DMS114 treated with DMSO at 0.1 percent for 48 hours (cell line): Measurements from ENCODE around the gene F11.
A peak's percentile ranks its signal among the peaks of the same experiment; 100 is the strongest.
"Not testable (repeated sequence)": the region's sequence is repeated elsewhere in the genome, so short reads cannot be mapped to it uniquely, and the experiment has no call there.

Experiments
- DNase-seq: peaks from one replicate; lab custom pipeline; 2025; ENCODE audit not compliant: unreplicated experiment; lab: John Stamatoyannopoulos, UW

The F11 gene

DNA sequence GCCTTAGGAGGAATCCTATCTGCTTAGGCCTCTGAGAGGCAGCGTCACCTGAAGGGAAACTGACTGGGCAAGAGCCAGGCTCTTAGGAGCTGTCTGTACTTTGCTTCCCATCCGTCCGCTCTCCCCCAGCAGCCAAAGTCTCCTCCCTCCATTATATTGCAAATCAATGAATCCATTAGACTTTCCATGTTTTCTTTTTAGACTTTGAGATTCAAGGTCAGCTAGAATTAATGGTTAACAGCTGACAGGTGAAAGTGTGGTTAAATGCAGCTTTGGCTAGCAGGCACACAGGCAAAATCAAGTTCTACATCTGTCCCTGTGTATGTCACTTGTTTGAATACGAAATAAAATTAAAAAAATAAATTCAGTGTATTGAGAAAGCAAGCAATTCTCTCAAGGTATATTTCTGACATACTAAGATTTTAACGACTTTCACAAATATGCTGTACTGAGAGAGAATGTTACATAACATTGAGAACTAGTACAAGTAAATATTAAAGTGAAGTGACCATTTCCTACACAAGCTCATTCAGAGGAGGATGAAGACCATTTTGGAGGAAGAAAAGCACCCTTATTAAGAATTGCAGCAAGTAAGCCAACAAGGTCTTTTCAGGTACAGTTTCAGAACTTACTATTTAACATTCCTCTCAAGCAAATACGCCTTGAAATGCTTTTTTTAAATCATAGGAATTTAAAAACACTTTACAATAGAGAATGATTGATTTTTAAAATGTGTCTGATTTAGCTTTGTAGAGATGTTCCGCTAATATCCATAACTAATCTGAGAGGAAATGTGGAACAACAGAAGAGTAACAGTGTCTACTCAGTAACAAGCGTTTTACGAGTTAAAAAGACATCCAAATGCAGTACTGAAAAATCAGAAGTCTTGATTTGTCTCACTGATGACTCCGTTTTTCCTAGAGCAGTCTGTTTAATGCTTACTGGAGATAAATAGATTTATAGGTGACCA, at the start of gene F11:
Gene F11, plus strand, starts transcription at position 507 of the 970 bp plus-strand sequence. CDS start 948 bp downstream, outside the sequence.
- no peak for DNase-seq

DNA sequence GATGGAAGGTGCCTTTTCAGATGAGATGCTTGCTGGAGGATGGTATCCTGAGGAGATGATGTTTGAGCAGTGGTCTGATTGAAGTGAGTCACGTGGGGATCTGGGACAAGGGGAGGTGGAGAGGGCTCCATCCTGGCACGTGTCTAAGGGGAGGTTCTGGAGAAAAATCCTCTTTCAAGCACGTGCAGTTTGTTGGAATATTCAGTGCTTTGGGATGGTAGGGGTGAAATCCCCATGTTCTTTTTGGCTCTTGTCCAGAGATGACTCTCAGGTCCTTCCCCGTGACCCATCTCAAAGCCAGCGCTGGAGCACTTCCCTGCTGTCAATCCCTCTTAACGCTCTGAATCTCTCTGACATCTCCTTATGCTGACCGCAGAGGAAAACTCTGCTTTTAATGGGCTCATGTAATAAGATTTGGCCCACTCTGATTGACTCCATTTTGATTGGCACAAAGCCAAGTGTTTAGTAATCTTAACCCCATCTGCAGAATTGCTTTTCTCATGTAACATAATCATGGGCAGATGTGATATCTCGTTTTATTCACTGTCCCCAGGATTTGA, 49.4 kb upstream of the F11 start:
- DNase-seq, result no peak

DNA sequence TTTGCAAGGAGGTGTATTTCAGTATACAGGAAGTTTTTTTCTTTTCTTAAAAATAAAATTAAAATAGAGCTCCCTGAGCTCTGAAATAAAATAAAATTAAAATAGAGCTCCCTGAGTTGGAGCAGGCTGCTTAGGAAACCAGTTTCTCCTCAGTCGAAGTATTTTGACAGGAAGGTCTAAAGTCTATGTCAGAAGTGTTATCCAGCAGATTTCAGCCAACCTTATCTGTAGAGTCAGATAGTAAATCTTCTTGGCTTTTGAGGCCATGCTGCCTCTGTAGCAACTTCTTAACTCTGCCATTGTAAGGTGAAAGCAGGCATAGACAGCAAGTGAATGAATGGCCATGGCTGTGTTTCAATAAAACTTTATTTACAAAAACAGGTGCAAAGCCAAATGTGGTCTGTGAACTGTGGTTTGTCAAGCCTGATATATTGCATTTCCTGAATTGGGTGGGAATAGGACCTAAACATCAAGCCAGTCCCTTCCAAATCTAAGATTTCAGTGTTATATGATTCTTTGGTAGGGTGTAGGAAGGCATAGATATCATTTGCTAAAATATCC, 48.2 kb upstream of the F11 start:
- no peak for DNase-seq

DNA sequence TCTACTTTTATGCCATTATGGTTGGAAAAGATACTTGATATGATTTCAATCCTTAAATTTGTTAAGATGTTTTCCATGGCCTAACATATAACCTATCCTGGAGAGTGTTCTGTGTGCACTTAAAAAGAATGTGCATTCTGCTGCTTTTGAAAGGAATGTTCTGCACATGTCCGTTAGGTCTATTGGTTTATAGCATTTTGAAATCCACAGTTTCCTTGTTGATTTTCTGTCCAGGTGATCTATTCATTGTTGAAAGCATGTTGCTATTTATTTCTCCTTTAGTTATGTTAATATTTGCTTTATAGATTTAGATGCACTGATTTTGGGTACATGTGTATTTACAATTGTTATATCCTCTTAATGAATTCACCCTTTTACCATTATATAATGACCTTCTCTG, 44.4 kb upstream of the F11 start:
- DNase-seq, result no peak

DNA sequence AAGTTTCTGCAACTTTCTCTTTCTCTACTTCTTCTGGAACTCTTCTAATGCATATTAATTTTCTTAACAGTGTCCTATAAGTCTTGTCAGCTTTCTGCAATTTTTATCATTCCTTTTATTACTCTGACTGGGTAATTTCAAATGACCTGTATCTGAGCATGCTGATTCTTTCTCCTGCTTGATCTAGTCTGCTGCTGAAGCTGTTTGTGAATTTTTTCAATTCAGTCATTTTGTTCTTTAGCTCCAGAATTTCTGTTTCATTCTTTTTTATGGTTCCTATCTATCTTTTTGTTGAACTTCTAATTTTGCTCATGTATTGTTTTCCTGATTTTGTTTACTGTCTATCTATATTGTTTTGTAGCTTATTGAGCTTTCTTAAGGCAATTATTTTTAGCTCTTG, 40.1 kb upstream of the F11 start:
- no peak for DNase-seq

DNA sequence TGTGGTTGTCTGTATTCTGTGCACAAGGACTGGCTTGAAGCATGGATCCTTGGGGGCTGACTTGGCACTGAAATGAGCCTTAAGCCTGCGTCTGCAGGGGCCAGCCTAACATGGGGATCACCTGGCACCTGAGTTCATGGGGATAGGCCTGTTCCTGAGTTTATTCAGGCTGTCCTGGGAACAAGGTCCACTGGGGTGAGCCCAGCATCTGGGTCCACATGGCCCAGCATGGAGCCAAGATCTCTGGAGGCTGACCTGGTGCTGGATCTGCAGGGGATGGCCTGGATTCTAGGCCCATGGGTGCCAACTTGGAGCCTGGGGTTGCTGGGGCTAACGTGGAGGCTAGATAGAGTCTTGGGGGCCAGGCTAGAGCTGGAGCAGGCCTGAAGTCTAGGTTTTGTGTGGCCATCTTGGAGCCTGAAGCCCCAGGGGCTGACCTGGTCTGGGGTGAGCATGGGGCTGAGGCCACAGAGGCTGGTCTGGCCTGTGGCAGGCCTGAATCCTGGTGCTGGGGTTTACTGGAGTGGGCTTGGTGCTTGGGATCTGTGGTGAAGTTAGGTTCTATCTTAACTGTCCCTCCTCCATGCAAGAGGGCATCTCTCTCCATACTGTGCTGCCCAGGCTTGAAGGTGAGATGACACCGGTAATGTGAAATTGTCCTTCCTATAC, 39.3 kb upstream of the F11 start:
- no peak for DNase-seq

DNA sequence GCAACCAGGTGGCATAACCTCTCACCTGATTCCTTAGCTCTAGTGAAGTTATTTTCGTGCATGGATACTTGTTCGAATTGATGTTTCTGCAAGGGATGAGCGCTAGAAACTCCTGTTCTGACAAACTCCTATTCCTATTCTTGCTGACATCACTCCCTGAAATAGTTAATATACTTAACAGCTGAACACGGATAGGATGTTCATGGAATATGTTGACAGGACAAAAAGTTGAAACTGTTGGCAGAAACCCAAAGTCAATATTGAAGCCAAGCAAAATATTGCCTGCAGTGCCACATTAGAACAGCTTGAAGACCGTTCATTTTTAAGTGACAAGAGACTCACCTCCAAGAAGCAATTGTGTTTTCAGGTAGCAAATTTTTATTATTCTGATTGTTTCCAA, 38.8 kb upstream of the F11 start, which contains the start of gene KLKB1:
Gene KLKB1, plus strand, starts transcription at position 287 of the 400 bp plus-strand sequence. CDS start 689 bp downstream, outside the sequence.
- no peak for DNase-seq

DNA sequence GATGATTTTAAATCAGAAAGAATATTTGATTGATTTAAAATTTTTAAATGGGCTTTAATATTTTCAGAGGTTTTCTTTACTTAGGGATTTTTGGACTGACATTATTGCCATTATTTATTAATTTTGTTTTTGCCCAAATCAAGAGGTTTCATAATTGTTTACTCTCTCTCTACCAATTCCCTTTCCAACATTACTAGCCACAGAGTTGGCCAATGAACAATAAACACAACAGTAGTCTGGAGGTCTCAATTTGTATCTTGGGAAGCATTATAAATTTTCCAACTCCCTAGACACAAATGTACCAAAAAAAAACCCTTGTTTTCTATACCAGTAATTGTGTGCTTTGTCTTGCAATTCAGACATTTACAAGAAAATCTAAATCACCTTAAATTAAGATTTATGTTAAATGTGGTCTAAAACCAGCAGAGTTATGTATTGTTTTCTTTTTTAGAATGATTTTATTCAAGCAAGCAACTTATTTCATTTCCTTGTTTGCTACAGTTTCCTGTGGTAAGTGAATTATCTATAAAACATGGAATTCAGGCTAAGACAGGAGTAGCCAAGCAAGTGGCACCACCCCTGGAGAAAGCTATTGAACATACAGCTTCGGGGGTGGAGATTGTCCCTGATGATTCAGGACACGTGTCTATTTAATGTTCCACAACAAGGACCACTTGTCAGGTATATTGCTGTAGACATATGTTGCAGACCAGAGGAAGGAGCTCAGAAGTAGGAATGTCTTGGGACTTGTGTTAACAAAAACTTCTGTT, 38.1 kb upstream of the F11 start:
- DNase-seq, result no peak

DNA sequence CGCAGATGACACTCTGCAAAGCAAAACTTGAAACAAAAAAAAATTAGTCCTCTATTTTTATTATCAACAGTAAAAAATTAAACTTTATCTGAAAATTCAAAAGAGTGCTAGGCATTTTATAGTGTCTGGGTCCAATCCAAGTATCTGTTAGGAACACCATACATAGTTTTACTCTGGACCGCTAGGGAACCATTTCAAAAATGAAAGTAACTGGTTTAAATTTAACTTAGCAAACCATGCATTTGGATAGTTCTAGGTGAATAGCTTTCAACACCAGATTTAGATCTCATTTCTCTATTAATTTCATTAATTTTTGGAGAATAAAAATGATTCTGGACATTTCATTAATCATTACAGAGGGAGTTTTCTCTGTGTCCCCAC, 37.5 kb upstream of the F11 start:
- DNase-seq, result no peak

DNA sequence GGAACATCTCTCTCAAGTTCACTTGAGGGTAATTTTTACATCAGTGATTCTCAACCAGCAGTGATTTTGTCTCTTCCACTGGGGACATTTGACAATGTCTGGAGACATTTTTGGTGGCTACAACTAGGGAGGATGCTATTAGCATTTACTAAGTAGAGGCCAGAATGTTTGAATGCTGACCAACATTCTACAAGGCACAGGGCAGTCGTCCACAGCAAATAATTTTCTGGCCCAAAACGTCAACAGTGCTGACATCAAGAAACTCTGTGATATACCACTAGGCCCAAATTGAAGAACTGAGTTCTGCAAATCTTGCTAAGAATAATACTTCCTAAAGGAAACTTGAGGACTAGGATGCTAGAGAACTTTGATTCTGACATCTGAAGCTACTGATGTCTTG, 31.6 kb upstream of the F11 start:
- no peak for DNase-seq

DNA sequence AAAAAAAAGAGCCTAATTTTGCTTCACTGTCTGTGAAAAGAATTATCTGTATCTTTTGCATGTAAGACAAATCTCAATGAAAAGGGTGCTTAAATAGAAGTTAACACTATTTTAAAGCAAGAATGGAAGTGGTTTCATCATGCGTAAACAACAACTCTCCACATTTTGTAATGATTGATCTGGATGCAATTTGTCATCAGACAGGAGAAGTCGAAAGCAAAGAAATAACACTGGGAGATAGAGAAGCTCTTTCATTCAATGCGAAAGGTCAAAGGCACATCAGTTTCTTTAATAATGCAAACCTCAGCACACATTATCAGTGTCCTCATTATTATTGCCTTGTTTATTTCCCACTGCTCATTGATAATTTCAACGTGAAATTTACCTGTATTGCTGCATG, 29.9 kb upstream of the F11 start:
- DNase-seq, result no peak

DNA sequence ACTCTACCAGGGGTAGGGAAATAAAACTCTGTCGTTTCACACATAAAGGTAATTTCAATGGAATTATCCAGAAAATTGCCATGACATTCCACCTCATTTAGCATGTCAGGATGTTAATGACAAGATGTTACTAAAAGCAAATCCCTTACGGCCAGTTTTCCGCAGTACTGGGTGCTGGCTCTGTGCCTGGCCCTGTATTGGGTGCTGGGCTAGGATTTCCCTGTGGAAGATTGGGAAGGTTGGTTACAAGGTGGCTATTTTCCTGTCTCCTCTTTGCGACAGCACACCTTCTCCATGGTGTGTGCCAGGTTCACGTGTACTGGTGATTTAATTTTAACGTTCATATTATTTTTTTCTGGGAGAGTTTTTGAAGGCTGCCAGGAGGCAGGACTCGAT, 25.5 kb upstream of the F11 start:
- DNase-seq, result no peak

DNA sequence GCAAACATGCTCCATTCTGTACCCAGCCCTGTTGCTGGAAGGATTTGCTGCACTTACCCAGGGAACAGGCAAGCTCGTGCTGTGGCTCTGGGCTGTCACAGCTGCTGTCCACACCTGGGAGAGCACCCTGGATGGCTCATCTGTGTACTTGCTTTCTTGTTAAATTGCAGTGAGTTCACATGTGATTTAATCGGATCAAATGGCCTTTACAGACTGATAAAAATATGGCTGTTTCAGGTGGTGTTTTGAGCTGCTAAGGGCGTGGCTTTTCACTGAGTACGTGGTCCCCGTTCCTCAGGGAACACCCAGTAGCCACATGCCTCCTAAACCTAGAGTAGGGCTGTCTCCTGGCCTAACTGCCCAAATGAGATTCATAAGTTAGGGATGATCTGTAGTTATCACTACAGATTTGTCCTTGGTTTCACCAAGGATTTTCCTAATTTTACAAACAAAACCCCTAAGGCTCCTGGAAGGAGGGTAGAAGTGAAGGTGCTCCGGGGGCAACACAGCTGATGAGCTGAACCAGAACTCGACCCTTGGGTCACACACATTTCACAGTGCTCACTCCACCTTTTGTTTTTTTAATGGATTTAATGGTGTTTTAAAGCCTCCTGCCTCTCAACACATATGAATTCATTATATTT, 25.0 kb upstream of the F11 start:
- DNase-seq, result peak; percentile 22

DNA sequence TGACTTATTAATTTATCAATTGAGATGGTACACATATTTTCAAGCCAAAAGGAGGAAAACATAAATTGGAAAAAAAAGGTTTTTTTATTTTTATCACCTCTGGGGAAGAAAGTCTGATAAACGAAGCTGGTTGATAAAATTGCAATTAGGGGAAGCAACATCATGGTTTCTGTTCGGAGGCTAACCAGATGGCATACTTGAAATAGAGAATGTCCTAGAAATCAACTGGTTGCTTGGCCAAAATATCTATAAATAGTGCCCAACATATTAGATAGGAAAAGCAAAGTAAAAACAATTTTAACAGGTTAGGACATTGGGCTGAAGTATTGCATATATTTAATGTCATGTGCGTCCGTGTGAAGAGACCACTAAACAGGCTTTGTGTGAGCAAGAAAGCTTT, 24.4 kb upstream of the F11 start:
- no peak for DNase-seq

DNA sequence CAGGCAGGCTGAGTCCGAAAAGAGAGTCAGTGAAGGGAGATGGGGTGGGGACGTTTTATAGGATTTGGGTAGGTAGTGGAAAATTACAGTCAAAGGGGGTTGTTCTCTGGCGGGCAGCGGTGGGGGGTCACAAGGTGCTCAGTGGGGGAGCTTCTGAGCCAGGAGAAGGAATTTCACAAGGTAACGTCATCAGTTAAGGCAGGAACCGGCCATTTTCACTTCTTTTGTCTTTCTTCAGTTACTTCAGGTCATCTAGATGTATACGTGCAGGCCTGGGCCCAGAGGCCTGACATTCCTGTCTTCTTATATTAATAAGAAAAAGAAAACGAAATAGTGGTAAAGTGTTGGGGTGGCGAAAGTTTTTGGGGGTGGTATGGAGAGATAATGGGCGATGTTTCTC, 24.0 kb upstream of the F11 start:
- not testable (repeated sequence) for DNase-seq

DNA sequence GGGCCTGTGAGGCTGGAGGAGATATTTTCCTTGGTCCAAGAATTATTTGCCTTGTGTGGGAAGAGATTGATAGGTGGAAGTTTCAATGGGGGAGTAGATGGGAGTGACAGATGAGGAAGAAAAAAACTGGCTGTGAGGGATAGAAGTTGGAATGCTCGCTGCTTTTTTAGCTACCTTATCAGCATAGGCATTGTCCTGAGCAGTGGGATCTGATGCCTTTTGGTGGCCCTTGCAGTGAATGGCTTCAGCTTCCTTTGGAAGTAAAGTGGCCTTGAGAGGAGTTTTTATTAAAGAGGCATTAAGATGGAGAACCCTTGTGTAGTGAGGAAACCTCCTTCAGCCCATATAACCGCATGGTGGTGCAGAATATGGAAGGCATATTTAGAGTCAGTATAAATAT, 22.7 kb upstream of the F11 start:
- DNase-seq, result no peak

DNA sequence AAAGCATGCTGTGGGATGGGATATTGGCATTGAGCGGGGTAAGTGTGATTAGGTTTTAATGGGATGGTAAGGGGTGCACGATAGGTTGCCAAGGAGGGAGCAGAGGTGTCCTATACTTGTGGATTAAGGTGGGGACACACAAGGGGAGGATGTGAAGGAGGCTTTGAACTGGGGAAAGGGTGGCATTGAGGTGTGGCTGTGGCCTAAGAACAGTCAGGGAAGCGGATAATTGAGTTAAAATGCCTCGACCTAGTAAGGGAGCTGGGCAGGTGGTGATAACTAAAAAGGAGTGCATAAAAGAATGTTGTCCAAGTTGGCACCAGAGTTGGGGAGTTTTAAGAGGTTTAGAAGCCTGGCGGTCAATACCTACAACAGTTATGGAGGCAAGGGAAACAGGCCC, 21.2 kb upstream of the F11 start:
- DNase-seq, result no peak

DNA sequence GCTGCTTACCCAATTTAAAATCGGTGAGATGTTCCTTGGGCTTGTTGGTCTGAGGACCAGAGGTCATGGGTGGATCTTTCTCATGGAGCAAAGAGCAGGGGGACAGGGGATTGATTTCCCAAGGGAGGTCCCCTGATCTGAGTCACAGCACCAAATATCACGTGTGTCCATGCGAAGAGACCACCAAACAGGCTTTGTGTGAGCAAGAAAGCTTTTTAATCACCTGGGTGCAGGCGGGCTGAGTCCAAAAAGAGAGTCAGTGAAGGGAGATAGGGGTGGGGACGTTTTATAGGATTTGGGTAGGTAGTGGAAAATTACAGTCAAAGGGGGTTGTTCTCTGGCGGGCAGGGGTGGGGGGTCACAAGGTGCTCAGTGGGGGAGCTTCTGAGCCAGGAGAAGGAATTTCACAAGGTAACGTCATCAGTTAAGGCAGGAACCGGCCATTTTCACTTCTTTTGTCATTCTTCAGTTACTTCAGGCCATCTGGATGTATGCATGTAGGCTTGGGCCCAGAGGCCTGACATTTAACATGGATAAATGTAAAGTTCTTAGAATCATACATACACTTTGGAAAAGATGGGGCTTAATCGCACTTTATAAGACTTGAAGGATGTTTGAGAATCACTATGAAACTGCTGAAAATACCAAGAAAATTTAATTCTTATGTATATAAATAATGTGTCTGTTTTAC, 18.8 kb upstream of the F11 start:
- not testable (repeated sequence) for DNase-seq

DNA sequence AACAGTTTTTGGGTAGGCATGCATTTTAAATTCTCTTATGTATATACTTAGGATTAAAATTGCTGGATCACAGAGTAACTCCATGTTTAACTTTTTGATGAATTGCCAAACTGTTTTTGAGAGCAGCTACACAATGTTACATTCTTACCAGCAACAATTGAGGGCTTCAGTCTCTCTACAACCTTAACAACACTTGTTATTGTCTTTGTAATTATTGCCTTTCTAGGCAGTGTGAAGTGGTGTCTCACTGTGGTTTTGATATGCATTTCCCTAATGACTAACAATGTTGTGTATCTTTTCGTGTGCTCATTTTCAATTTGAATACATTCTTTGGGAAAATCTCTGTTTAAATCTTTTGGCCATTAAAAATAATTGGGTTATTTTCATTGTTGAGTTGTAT, 17.3 kb upstream of the F11 start:
- DNase-seq, result no peak
